Activated B cell treated with CpG ODN at 0.5 μM for 24 hours (primary cell): ENCODE results near the gene CAMK1G. TPM values are rescaled to one million over a fixed set of nuclear protein-coding genes. Genes with fewer than 3 reads are reported as not detected.

ENCODE experiments used
- ATAC-seq: fragments of 200-7000 bp; cut with Tn5 transposase; one replicate; pipeline ENCODE4 v1.10.0; 2021; ENCODE audit warnings: low read depth, mild to moderate bottlenecking, moderate library complexity
- CTCF ChIA-PET: fragments of 350-600 bp; sonication (Branson Sonifier 250); formaldehyde crosslinking; loops from one replicate; lab custom pipeline; 2021; ENCODE audit warnings: antibody characterized with exemption; lab: Charles Lee
- POLR2A ChIA-PET: fragments of 350-600 bp; sonication (Branson Sonifier 250); formaldehyde crosslinking; loops from one replicate; lab custom pipeline; 2021; ENCODE audit warnings: antibody characterized with exemption; lab: Charles Lee
- DNase-seq: peaks from one replicate; pipeline ENCODE4 v3.0.0; 2022
- H3K27ac Mint-ChIP-seq: one replicate; pipeline ENCODE4 v1.8.0; 2020; ENCODE audit warnings: mixed read lengths
- H3K27me3 Mint-ChIP-seq: one replicate; pipeline ENCODE4 v1.8.0; 2021; ENCODE audit warnings: mixed read lengths
- H3K36me3 Mint-ChIP-seq: one replicate; pipeline ENCODE4 v1.8.0; 2021; ENCODE audit warnings: low read depth, mixed read lengths
- H3K4me1 Mint-ChIP-seq: one replicate; pipeline ENCODE4 v1.8.0; 2021; ENCODE audit warnings: mixed read lengths
- H3K4me3 Mint-ChIP-seq: one replicate; pipeline ENCODE4 v1.8.0; 2020; ENCODE audit warnings: mild to moderate bottlenecking, mixed read lengths
- H3K9me3 Mint-ChIP-seq: one replicate; pipeline ENCODE4 v1.8.0; 2020; ENCODE audit warnings: mixed read lengths
- CTCF ChIP-seq: fragments of 200-600 bp; IDR thresholded peaks from one replicate; pipeline ENCODE4 v1.8.0; 2022; ENCODE audit warnings: antibody characterized with exemption, mild to moderate bottlenecking
- intact Hi-C: fragments of 100-400 bp; cut with micrococcal nuclease; formaldehyde crosslinking; loops from one replicate; pipeline ENCODE4 v1.15.1; 2024
- total RNA-seq: library from RNA; stranded (reverse); gene quantifications from 2 replicates; pipeline ENCODE4 v1.2.3, GENCODE V29; 2022

Gene CAMK1G
- total RNA-seq, 1 donor from 2014 or later, result not detected

GRCh38 chr1:209633335-209633997 is 50.0 kb downstream of the CAMK1G start:
- ChIA-PET POLR2A (interaction anchor here (0.7 kb wide), 1 partner anchor 141 kb away, joined by 3 read pairs; no protein-coding TSS in a partner anchor), CTCF (interaction anchor here (2.9 kb wide), 1 partner anchor 9 kb away, joined by 8 read pairs; no protein-coding TSS in a partner anchor)
- Mint-ChIP-seq H3K9me3 (no peaks in the 10 kb centered on the region), H3K4me3 (no peak overlapping the region), H3K4me1 (no peaks in the 10 kb centered on the region), H3K27me3 (peaks cover 14% of the 10 kb centered on the region), H3K27ac (no peak overlapping the region), H3K36me3 (no peaks in the 10 kb centered on the region)
- intact Hi-C loops, result no loop called here
- ATAC-seq, result no peak
- TF ChIP-seq CTCF, result no peak
- no peak for DNase-seq

- no peak for TF ChIP-seq CTCF
- no peaks in the 10 kb centered on the region for H3K9me3 Mint-ChIP-seq
- H3K36me3 Mint-ChIP-seq, result no peaks in the 10 kb centered on the region
- ChIA-PET POLR2A (interaction anchor here (0.7 kb wide), 1 partner anchor 141 kb away, joined by 3 read pairs; no protein-coding TSS in a partner anchor), CTCF (interaction anchor here (2.9 kb wide), 1 partner anchor 10 kb away, joined by 8 read pairs; no protein-coding TSS in a partner anchor)
- H3K27me3 Mint-ChIP-seq, result peaks cover 11% of the 10 kb centered on the region
- no peak for ATAC-seq
- H3K4me1 Mint-ChIP-seq, result no peaks in the 10 kb centered on the region
- H3K27ac Mint-ChIP-seq, result no peak overlapping the region
- intact Hi-C loops, result no loop called here
- DNase-seq, result no peak
- no peak overlapping the region for H3K4me3 Mint-ChIP-seq
These were observed 50.7 kb downstream of the CAMK1G start for GRCh38 chr1:209634005-209634737.

- no peak overlapping the region for H3K4me3 Mint-ChIP-seq
- H3K4me1 Mint-ChIP-seq, result no peaks in the 10 kb centered on the region
- DNase-seq (no peak), ATAC-seq (no peak)
- POLR2A ChIA-PET, result no interaction called here
- intact Hi-C loops, result no loop called here
- H3K36me3 Mint-ChIP-seq, result no peaks in the 10 kb centered on the region
- no peak overlapping the region for H3K27ac Mint-ChIP-seq
- no peak for TF ChIP-seq CTCF
- peaks cover 11% of the 10 kb centered on the region for H3K27me3 Mint-ChIP-seq
- no peaks in the 10 kb centered on the region for H3K9me3 Mint-ChIP-seq
- CTCF ChIA-PET, result interaction anchor here (2.9 kb wide), 1 partner anchor 12 kb away, joined by 8 read pairs; no protein-coding TSS in a partner anchor
These were observed 52.3 kb downstream of the CAMK1G start for GRCh38 chr1:209635850-209636249.

DNA sequence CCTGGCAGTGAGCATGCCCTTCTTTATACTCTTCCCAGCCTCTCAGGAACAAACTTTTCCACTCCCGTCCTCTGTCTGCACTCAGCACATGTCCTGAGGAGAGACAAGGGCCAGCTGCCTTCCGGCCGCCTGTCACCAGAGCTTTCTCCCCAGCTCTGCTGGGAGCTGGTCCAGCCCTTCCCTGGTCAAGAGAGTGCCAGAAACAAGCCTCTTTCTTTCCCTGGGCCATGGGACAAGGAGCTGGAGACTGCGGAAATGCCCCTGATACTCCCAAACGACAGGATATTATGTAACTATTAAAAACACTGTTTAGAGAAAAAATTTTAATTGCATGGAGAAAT is 58.3 kb downstream of the CAMK1G start:
- no peak overlapping the region for H3K27ac Mint-ChIP-seq
- no peak for TF ChIP-seq CTCF
- H3K9me3 Mint-ChIP-seq, result no peaks in the 10 kb centered on the region
- ChIA-PET CTCF (no interaction called here), POLR2A (no interaction called here)
- H3K4me1 Mint-ChIP-seq, result no peaks in the 10 kb centered on the region
- H3K27me3 Mint-ChIP-seq, result peaks cover 11% of the 10 kb centered on the region
- no peak overlapping the region for H3K4me3 Mint-ChIP-seq
- intact Hi-C loops, result no loop called here
- no peak for ATAC-seq
- no peaks in the 10 kb centered on the region for H3K36me3 Mint-ChIP-seq
- no peak for DNase-seq

DNA sequence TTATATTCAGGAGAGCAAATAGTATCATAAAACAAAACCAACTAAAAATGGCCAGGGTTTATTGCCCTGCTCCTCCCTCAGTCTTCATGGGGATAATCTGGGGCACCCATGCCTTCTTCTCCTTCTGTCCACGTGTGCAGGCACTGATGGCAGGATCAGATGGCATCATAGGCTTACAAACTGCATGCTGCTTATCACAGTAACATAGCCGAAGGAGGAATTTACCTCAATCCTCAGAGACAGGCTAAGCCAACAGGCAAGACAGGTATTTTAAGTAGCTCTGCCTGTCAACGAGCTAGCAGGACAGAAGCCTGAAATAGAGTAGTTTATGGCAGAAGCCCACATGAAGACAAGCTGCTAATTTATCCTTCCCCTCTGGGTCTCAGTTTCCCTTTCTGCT is 59.3 kb downstream of the CAMK1G start:
- POLR2A ChIA-PET, result no interaction called here
- Mint-ChIP-seq H3K9me3 (no peaks in the 10 kb centered on the region), H3K27me3 (peaks cover 5% of the 10 kb centered on the region), H3K27ac (no peak overlapping the region), H3K4me1 (no peaks in the 10 kb centered on the region), H3K36me3 (no peaks in the 10 kb centered on the region), H3K4me3 (no peak overlapping the region)
- ATAC-seq, result no peak
- CTCF ChIA-PET, result no interaction called here
- no peak for DNase-seq
- TF ChIP-seq CTCF, result no peak
- intact Hi-C loops, result no loop called here
